ENCODE data around the gene RPRML.

Gene RPRML

GRCh38 chr17:46931596-46931995, 47.5 kb downstream of the RPRML start:
- H3K4me3 ChIP-seq (ENCODE audit: low read depth, low read length) = no peak overlapping the region
- TF ChIP-seq CTCF (IDR thresholded peaks at IDR 0.05; ENCODE audit: borderline replicate concordance, insufficient read depth, low read depth, low read length) = no peak

GRCh38 chr17:46930051-46930450, 49.0 kb downstream of the RPRML start:
- no peak for TF ChIP-seq CTCF (IDR thresholded peaks at IDR 0.05; ENCODE audit: borderline replicate concordance, insufficient read depth, low read depth, low read length)
- H3K4me3 ChIP-seq (ENCODE audit: low read depth, low read length) = no peak overlapping the region

- no peak for TF ChIP-seq CTCF (IDR thresholded peaks at IDR 0.05; ENCODE audit: borderline replicate concordance, insufficient read depth, low read depth, low read length)
- H3K4me3 ChIP-seq (ENCODE audit: low read depth, low read length) = no peak overlapping the region
Observed at GRCh38 chr17:46929413-46929812, 49.6 kb downstream of the RPRML start.

GRCh38 chr17:46928467-46929261, 50.4 kb downstream of the RPRML start:
- H3K4me3 ChIP-seq (ENCODE audit: low read depth, low read length) = no peak overlapping the region
- no peak for TF ChIP-seq CTCF (IDR thresholded peaks at IDR 0.05; ENCODE audit: borderline replicate concordance, insufficient read depth, low read depth, low read length)
